Measurements from ENCODE around the gene AKT3. TPM values are rescaled to one million over a fixed set of nuclear protein-coding genes. Genes with fewer than 3 reads are reported as not detected.

Gene AKT3
- total RNA-seq, 2 experiments from 2014 or later: 31.7 to 34.6 TPM

GRCh38 chr1:243440406-243440805 is 409.6 kb downstream of the AKT3 start:
- no peak overlapping the region for H3K27ac Mint-ChIP-seq
- ATAC-seq (no peak), DNase-seq (no peak)
- H3K4me3 Mint-ChIP-seq: no peak overlapping the region
- intact Hi-C loops (cut with micrococcal nuclease): no loop called here
- ChIA-PET POLR2A (no interaction called here), CTCF (interaction anchor here (1.0 kb wide), 1 partner anchor 21 kb away, joined by 3 read pairs; no protein-coding TSS in a partner anchor)
- no peaks in the 10 kb centered on the region for H3K9me3 Mint-ChIP-seq
- H3K4me1 Mint-ChIP-seq (ENCODE audit: low read depth): no peaks in the 10 kb centered on the region
- H3K27me3 Mint-ChIP-seq: no peaks in the 10 kb centered on the region
- H3K36me3 Mint-ChIP-seq (ENCODE audit: low read depth): no peaks in the 10 kb centered on the region
- no peak for TF ChIP-seq CTCF (IDR thresholded peaks at IDR 0.05)

GRCh38 chr1:243438815-243439214 is 411.2 kb downstream of the AKT3 start:
- Mint-ChIP-seq H3K27ac (no peak overlapping the region), H3K27me3 (no peaks in the 10 kb centered on the region), H3K36me3 (ENCODE audit: low read depth) (no peaks in the 10 kb centered on the region), H3K4me1 (ENCODE audit: low read depth) (no peaks in the 10 kb centered on the region), H3K4me3 (no peak overlapping the region), H3K9me3 (no peaks in the 10 kb centered on the region)
- ChIA-PET POLR2A (no interaction called here), CTCF (no interaction called here)
- TF ChIP-seq CTCF (IDR thresholded peaks at IDR 0.05): no peak
- intact Hi-C loops (cut with micrococcal nuclease): no loop called here
- ATAC-seq (no peak), DNase-seq (no peak)

Other genes starting within 250 kb of the AKT3 start
- 1 to 10 TPM; 8.2 TPM for gene ZBTB18, start 201.0 kb upstream of the AKT3 start, total RNA-seq